SK-N-MC (cell line): Measurements from ENCODE around the gene SLC22A16.

Experiments
- DNase-seq: peaks from one replicate; pipeline ENCODE4 v3.0.0-alpha.2; 2011; ENCODE audit warnings: low read depth, low spot score
- H3K27ac ChIP-seq: fragments of 200-600 bp; sonication (generic); 2 replicates; pipeline ENCODE4 v1.5.1; 2016; ENCODE audit warnings: mixed run types
- H3K36me3 ChIP-seq: fragments of 200-600 bp; sonication (generic); 2 replicates; pipeline ENCODE4 v1.6.1; 2017; ENCODE audit warnings: antibody characterized with exemption, low read length, mixed read lengths; ENCODE audit not compliant: insufficient read depth
- H3K4me3 ChIP-seq: fragments of 200-600 bp; sonication (generic); 2 replicates; pipeline ENCODE4 v1.5.1; 2016
- H3K9ac ChIP-seq: fragments of 200-600 bp; sonication (generic); 2 replicates; pipeline ENCODE4 v1.8.0; 2017; ENCODE audit warnings: mixed run types, mixed read lengths; ENCODE audit not compliant: insufficient read length
- H3K9me3 ChIP-seq: fragments of 200-600 bp; sonication (generic); 2 replicates; pipeline ENCODE4 v1.6.1; 2017; ENCODE audit warnings: low read depth, mild to moderate bottlenecking, antibody characterized with exemption, low read length, moderate library complexity, mixed read lengths
- EZH2 ChIP-seq: fragments of 200-600 bp; sonication (generic); IDR thresholded peaks from one replicate; pipeline ENCODE4 v1.6.1; 2017; ENCODE audit warnings: antibody characterized with exemption
- FOXP2 ChIP-seq: optimal IDR thresholded peaks from 2 replicates; pipeline ENCODE3; 2011; ENCODE audit warnings: mild to moderate bottlenecking, moderate library complexity; ENCODE audit not compliant: insufficient read depth; ENCODE audit errors: extremely low read length, control extremely low read depth
- POLR2AphosphoS5 ChIP-seq: IDR thresholded peaks from 2 replicates; pipeline ENCODE4 v1.6.1; 2012; ENCODE audit warnings: mild to moderate bottlenecking, low read depth, low read length, borderline replicate concordance

SLC22A16 gene

GRCh38 chr6:110484321-110484720, 7.9 kb upstream of the SLC22A16 start:
- Histone ChIP-seq H3K4me3 (no peak overlapping the region), H3K27ac (no peak overlapping the region), H3K36me3 (no peaks in the 10 kb centered on the region), H3K9me3 (no peaks in the 10 kb centered on the region), H3K9ac (no peak overlapping the region)
- no peak for DNase-seq
- TF ChIP-seq EZH2, result no peak
- TF ChIP-seq POLR2AphosphoS5, result no peak
- TF ChIP-seq FOXP2, result no peak

GRCh38 chr6:110482774-110483400, 6.5 kb upstream of the SLC22A16 start:
- TF ChIP-seq POLR2AphosphoS5, result no peak
- TF ChIP-seq FOXP2, result no peak
- TF ChIP-seq EZH2, result no peak
- no peak for DNase-seq
- no peaks in the 10 kb centered on the region for H3K9me3 ChIP-seq
- no peak overlapping the region for H3K4me3 ChIP-seq
- H3K27ac ChIP-seq, result no peak overlapping the region
- H3K36me3 ChIP-seq, result no peaks in the 10 kb centered on the region
- no peak overlapping the region for H3K9ac ChIP-seq

- no peaks in the 10 kb centered on the region for H3K36me3 ChIP-seq
- TF ChIP-seq EZH2 (no peak), POLR2AphosphoS5 (no peak), FOXP2 (no peak)
- no peaks in the 10 kb centered on the region for H3K9me3 ChIP-seq
- H3K4me3 ChIP-seq, result no peak overlapping the region
- H3K27ac ChIP-seq, result no peak overlapping the region
- no peak for DNase-seq
- H3K9ac ChIP-seq, result no peak overlapping the region
Measured at GRCh38 chr6:110481081-110481480, 4.7 kb upstream of the SLC22A16 start.

GRCh38 chr6:110475066-110475653, 1.3 kb downstream of the SLC22A16 start:
- Histone ChIP-seq H3K9me3 (no peaks in the 10 kb centered on the region), H3K4me3 (no peak overlapping the region), H3K27ac (no peak overlapping the region), H3K36me3 (no peaks in the 10 kb centered on the region), H3K9ac (no peak overlapping the region)
- DNase-seq, result no peak
- no peak for TF ChIP-seq POLR2AphosphoS5
- no peak for TF ChIP-seq EZH2
- TF ChIP-seq FOXP2, result no peak

GRCh38 chr6:110474500-110474899, 1.9 kb downstream of the SLC22A16 start:
- TF ChIP-seq POLR2AphosphoS5, result no peak
- no peak for TF ChIP-seq FOXP2
- H3K36me3 ChIP-seq, result no peaks in the 10 kb centered on the region
- no peak overlapping the region for H3K27ac ChIP-seq
- no peak for DNase-seq
- H3K4me3 ChIP-seq, result no peak overlapping the region
- H3K9ac ChIP-seq, result no peak overlapping the region
- H3K9me3 ChIP-seq, result no peaks in the 10 kb centered on the region

- no peak for DNase-seq
- Histone ChIP-seq H3K4me3 (no peak overlapping the region), H3K9me3 (no peaks in the 10 kb centered on the region), H3K27ac (no peak overlapping the region), H3K9ac (no peak overlapping the region), H3K36me3 (no peaks in the 10 kb centered on the region)
- no peak for TF ChIP-seq FOXP2
- no peak for TF ChIP-seq POLR2AphosphoS5
Measured at GRCh38 chr6:110472739-110473138, 3.7 kb downstream of the SLC22A16 start.

- no peak for DNase-seq
- Histone ChIP-seq H3K4me3 (no peak overlapping the region), H3K36me3 (no peaks in the 10 kb centered on the region), H3K9ac (no peak overlapping the region), H3K27ac (no peak overlapping the region), H3K9me3 (no peaks in the 10 kb centered on the region)
- no peak for TF ChIP-seq EZH2
- no peak for TF ChIP-seq FOXP2
- no peak for TF ChIP-seq POLR2AphosphoS5
Measured at GRCh38 chr6:110471726-110472365, 4.6 kb downstream of the SLC22A16 start.

- DNase-seq, result no peak
- Histone ChIP-seq H3K36me3 (no peaks in the 10 kb centered on the region), H3K27ac (no peak overlapping the region)
Measured at GRCh38 chr6:110468731-110469130, 7.7 kb downstream of the SLC22A16 start.

More at GRCh38 chr6:110468731-110469130, 7.7 kb downstream of the SLC22A16 start:
- TF ChIP-seq EZH2 (no peak), FOXP2 (no peak), POLR2AphosphoS5 (no peak)
- Histone ChIP-seq H3K9me3 (no peaks in the 10 kb centered on the region), H3K9ac (no peak overlapping the region), H3K4me3 (no peak overlapping the region)
